HPDE6-E6E7 (cell line): ENCODE data around the gene CABYR.

ENCODE experiments used
- DNase-seq: peaks from one replicate; pipeline ENCODE4 v3.0.0; 2011; ENCODE audit warnings: missing footprints; ENCODE audit errors: extremely low spot score

The CABYR gene, protein sequence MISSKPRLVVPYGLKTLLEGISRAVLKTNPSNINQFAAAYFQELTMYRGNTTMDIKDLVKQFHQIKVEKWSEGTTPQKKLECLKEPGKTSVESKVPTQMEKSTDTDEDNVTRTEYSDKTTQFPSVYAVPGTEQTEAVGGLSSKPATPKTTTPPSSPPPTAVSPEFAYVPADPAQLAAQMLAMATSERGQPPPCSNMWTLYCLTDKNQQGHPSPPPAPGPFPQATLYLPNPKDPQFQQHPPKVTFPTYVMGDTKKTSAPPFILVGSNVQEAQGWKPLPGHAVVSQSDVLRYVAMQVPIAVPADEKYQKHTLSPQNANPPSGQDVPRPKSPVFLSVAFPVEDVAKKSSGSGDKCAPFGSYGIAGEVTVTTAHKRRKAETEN

DNA sequence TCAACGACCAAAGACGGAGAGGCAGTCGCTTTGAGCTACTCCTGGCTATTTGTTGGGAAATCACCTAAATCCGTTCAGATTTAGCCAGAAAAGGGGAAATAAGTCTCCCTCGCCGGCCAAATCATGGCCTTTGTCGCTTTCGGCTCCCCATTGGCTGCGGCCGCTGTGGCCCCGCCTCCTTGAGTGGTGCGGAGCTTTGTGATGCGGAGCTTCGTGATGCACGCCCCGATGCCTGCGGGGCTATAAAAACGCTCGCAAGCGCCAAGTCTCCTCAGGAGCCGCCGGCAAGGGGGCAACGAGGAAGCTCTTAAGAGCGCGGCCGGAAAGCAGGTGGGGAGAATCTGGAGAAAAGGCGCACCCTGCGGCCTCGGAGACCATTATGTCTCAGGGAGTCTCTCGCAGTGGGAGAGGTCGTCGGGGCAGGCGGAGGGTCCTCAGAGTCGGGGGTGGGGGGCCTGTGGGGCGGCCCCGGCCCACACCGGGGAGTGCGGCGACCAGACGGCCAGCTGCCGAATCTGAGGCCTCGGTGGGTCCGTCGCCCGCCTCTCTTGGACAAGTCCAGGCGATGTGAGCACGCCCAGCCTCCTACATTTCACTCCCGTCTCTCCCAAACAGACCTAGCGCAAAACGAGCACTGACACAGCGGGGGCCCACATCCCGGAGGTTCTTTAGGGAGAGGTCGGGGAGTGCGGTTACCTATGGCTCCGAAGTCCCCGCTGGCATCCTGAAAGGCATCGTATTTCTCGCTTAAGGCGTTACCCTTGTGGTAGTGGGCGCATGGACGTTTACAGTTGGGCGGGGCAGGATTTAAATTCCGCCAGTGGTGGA, at the start of gene CABYR:
Gene CABYR (plus strand): TSS at position 274 of the 828 bp plus-strand sequence. CDS start 4,053 bp downstream, outside the sequence.
- DNase-seq: peak; percentile 74

- DNase-seq: no peak
Measured at GRCh38 chr18:24089076-24089475, 49.8 kb upstream of the CABYR start.

GRCh38 chr18:24089515-24090337, 49.1 kb upstream of the CABYR start:
- DNase-seq: no peak

GRCh38 chr18:24090876-24091275, 48.0 kb upstream of the CABYR start:
- DNase-seq: no peak

- DNase-seq: no peak
Measured at GRCh38 chr18:24094561-24094960, 44.3 kb upstream of the CABYR start.

- DNase-seq: no peak
Measured at GRCh38 chr18:24095976-24096375, 42.9 kb upstream of the CABYR start.

GRCh38 chr18:24103320-24104021, 35.4 kb upstream of the CABYR start:
- no peak for DNase-seq

GRCh38 chr18:24104486-24104885, 34.4 kb upstream of the CABYR start:
- no peak for DNase-seq

GRCh38 chr18:24108641-24109040, 30.2 kb upstream of the CABYR start:
- DNase-seq: no peak

DNA sequence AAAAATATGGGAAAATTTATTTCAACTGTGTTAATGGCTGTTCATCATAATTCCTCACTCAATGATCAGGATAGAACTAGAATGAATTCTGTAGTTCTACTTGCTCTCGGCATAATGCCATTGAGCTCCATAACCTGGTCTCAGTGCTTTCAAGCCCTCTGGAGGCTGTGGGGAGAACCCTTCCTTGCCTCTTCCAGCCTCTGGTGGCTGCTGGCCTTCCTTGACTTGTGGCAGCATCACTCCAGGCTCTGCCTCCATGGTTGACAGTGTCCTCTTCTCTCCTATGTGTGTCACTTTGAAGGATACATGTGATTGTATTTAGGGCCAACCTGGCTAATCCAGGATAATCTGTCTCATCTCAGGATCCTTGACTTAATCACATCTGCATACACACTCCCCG, 26.9 kb upstream of the CABYR start:
- DNase-seq: no peak

- no peak for DNase-seq
Measured at GRCh38 chr18:24112464-24112863, 26.4 kb upstream of the CABYR start.

- peak; percentile 60 for DNase-seq
Measured at GRCh38 chr18:24112874-24113615, 25.8 kb upstream of the CABYR start.

DNA sequence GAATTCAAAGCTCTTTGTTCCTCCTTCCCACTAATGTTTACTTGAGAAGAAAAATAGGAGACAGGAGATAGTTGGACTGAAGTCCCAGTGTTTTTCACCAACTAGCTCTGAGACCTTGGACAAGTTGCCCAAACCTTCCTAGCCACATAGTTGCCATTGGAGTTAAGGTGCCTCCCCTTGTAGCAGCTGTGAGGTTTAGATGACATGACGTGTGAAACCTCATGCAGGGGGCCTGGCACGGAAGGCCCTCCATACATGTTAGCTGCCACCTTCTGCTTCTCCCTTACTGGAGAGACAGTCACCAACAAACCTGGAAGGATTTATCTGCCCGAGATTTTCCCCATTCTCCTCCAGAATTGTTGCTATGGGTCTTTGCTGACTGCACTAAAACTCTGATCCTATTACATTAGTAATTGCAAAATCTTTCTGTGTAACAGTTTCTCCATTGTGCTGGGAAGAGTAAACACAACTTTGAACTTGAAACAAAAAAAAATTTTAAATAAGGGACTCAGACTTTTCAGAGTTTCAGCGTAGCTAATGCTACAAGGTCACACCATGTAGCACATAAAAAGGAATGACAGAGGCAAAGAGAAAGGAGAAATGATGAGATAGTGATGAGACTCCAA, 23.8 kb upstream of the CABYR start:
- no peak for DNase-seq

DNA sequence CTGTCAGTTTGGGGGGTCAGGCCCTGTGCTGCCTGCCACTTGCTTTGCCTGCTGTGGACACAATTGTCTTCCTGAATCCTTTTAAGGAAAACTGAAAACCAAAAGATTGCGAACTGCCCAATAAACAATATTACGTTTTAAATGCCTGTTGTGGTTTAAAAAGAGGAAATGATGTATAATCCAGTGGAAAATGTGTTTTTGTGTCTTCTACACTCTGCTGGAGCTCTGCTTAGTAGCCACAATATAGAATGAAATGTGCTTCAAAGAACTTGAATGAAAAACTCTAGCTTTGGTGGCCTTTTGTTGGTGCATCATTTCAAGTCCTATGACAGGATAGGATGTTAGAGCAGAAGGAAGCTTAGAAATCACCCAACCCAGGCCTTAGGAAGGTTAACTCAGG, 23.2 kb upstream of the CABYR start:
- DNase-seq: no peak

DNA sequence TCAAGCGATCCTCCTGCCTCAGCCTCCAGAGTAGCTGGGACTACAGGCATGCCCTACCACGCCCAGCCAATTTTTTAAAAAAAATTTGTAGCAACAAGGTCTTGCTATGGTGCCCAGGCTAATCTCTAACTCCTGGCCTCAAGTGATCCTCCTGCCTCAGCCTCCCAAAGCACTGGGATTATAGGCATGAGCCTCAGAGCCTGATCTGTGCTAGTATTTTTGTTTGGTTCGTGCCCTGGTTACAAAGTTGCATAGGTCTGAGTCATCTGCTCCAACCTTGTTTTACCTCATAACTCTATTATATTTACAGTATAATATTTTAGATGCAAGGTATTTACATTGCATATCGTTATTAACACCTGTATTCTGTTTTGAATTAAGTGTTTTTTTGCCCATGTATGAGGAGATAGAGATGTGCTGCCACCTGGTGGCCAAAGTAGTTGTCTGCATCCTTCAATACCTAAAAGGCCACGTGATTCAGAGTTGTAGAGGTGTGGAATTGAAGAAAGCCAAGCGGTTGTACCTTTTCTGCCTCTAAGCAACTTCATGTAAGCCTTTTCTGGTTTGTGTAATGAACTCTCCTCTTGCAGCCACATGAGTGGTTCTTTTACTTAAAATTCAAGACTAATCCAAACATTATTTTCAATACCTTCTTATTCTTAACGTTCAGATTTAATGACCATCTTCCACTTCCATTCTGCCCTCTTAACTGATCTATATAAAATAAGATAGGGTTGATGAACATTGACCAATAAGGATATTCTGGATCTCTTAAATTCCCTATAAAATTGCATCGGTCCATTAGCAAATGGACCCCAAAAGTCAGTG, 19.9 kb upstream of the CABYR start:
- DNase-seq: peak; percentile 42

DNA sequence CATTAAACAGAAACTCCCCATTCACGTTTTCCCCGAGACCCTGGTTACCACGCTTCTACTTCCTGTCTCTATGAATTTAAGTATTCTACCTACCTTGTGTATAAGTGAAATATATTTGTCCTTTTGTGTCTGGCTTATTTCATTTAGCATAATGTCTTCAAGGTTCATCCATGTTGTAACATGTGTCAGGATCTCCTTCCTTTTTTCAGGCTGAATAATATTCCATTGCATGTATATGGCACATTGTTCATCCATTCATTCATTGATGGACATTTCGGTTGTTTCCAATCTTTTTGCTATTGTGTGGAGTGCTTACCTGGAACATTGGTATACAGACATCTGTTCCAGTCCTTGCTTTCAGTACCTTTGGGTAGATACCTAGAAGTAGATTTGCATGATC, 18.2 kb upstream of the CABYR start:
- DNase-seq: no peak

- DNase-seq: no peak
Measured at GRCh38 chr18:24121625-24122024, 17.2 kb upstream of the CABYR start.

- no peak for DNase-seq
Measured at GRCh38 chr18:24126155-24126961, 12.5 kb upstream of the CABYR start.

- no peak for DNase-seq
Measured at GRCh38 chr18:24127735-24128134, 11.1 kb upstream of the CABYR start.
